Mesodermal cell (in vitro differentiated cells): ENCODE data around the gene TWF2.

Experiments used
- H3K27ac ChIP-seq: 2 replicates; pipeline ENCODE4 v1.7.0; 2013; ENCODE audit warnings: mild to moderate bottlenecking, low read depth, low read length, moderate library complexity; ENCODE audit not compliant: severe bottlenecking
- H3K36me3 ChIP-seq: 2 replicates; pipeline ENCODE4 v1.7.1; 2013; ENCODE audit warnings: mild to moderate bottlenecking, low read length, moderate library complexity; ENCODE audit not compliant: control insufficient read depth, insufficient read depth
- H3K4me1 ChIP-seq: one replicate; pipeline ENCODE4 v1.7.1; 2013; ENCODE audit warnings: mild to moderate bottlenecking, low read length; ENCODE audit not compliant: insufficient read depth, control insufficient read depth, poor library complexity, severe bottlenecking
- H3K4me3 ChIP-seq: 2 replicates; pipeline ENCODE4 v1.7.0; 2013; ENCODE audit warnings: low read length, control low read depth, mild to moderate bottlenecking; ENCODE audit not compliant: insufficient read depth, poor library complexity, severe bottlenecking; ENCODE audit errors: extremely low read depth
- H3K9me3 ChIP-seq: 2 replicates; pipeline ENCODE4 v1.7.1; 2013; ENCODE audit warnings: mild to moderate bottlenecking, low read length, moderate library complexity; ENCODE audit not compliant: control insufficient read depth
- WGBS, 2 experiments: methylation state at CpG; one replicate each; pipeline ENCODE4 v1.1.5; 2013; ENCODE audit warnings: missing lambda C conversion rate in 2 of 2; ENCODE audit not compliant: insufficient coverage in 2 of 2; 5-methylcytosine and 5-hydroxymethylcytosine counted together

TWF2 gene

GRCh38 chr3:52257911-52258310 lies 19.0 kb upstream of the TWF2 start:
- Histone ChIP-seq H3K27ac (no peak overlapping the region), H3K4me3 (no peak overlapping the region), H3K36me3 (peaks cover 100% of the 10 kb centered on the region), H3K4me1 (peaks cover 2% of the 10 kb centered on the region), H3K9me3 (no peaks in the 10 kb centered on the region)
- 96 to 100% methylated on average over 4 of the region's 4 CpGs for WGBS, 2 experiments

GRCh38 chr3:52256622-52257021 lies 17.7 kb upstream of the TWF2 start:
- Histone ChIP-seq H3K27ac (no peak overlapping the region), H3K9me3 (no peaks in the 10 kb centered on the region), H3K4me3 (no peak overlapping the region), H3K4me1 (peaks cover 2% of the 10 kb centered on the region), H3K36me3 (peaks cover 98% of the 10 kb centered on the region)
- 89 to 100% methylated on average over 1 to 4 of the region's 4 CpGs for WGBS, 2 experiments

- Histone ChIP-seq H3K9me3 (no peaks in the 10 kb centered on the region), H3K4me1 (peaks cover 2% of the 10 kb centered on the region), H3K4me3 (no peak overlapping the region), H3K36me3 (peaks cover 97% of the 10 kb centered on the region), H3K27ac (no peak overlapping the region)
- no CpG with 5 or more reads among the region's 3 CpGs for WGBS, 2 experiments
Observed at GRCh38 chr3:52256159-52256558, 17.2 kb upstream of the TWF2 start.

GRCh38 chr3:52254608-52255007 lies 15.7 kb upstream of the TWF2 start:
- H3K4me1 ChIP-seq = peaks cover 2% of the 10 kb centered on the region
- WGBS, 2 experiments = 96 to 97% methylated on average over 6 of the region's 9 CpGs
- H3K27ac ChIP-seq = no peak overlapping the region
- peaks cover 94% of the 10 kb centered on the region for H3K36me3 ChIP-seq
- H3K9me3 ChIP-seq = no peaks in the 10 kb centered on the region
- H3K4me3 ChIP-seq = no peak overlapping the region

- 94 to 98% methylated on average over 9 of the region's 12 CpGs for WGBS, 2 experiments
- Histone ChIP-seq H3K4me3 (no peak overlapping the region), H3K36me3 (peaks cover 94% of the 10 kb centered on the region), H3K27ac (peak overlapping the region; percentile 36), H3K4me1 (no peaks in the 10 kb centered on the region), H3K9me3 (no peaks in the 10 kb centered on the region)
Observed at GRCh38 chr3:52253314-52254304, 14.7 kb upstream of the TWF2 start.

- peaks cover 65% of the 10 kb centered on the region for H3K36me3 ChIP-seq
- H3K4me3 ChIP-seq = no peak overlapping the region
- no peak overlapping the region for H3K27ac ChIP-seq
- no peaks in the 10 kb centered on the region for H3K4me1 ChIP-seq
- no peaks in the 10 kb centered on the region for H3K9me3 ChIP-seq
- 88 to 100% methylated on average over 1 of the region's 1 CpG for WGBS, 2 experiments
Observed at GRCh38 chr3:52250122-52250521, 11.2 kb upstream of the TWF2 start.

GRCh38 chr3:52249683-52250082 lies 10.7 kb upstream of the TWF2 start:
- H3K27ac ChIP-seq = no peak overlapping the region
- WGBS, 2 experiments = 93 to 95% methylated on average over 5 to 6 of the region's 6 CpGs
- H3K9me3 ChIP-seq = no peaks in the 10 kb centered on the region
- no peak overlapping the region for H3K4me3 ChIP-seq
- H3K36me3 ChIP-seq = peaks cover 61% of the 10 kb centered on the region
- H3K4me1 ChIP-seq = no peaks in the 10 kb centered on the region

GRCh38 chr3:52248816-52249547 lies 10.0 kb upstream of the TWF2 start:
- WGBS, 2 experiments = 93 to 94% methylated on average over 10 of the region's 10 CpGs
- peaks cover 54% of the 10 kb centered on the region for H3K36me3 ChIP-seq
- H3K9me3 ChIP-seq = no peaks in the 10 kb centered on the region
- peaks cover 5% of the 10 kb centered on the region for H3K4me1 ChIP-seq
- H3K4me3 ChIP-seq = no peak overlapping the region
- no peak overlapping the region for H3K27ac ChIP-seq

- Histone ChIP-seq H3K4me1 (peaks cover 6% of the 10 kb centered on the region), H3K4me3 (no peak overlapping the region), H3K36me3 (peaks cover 46% of the 10 kb centered on the region), H3K27ac (no peak overlapping the region), H3K9me3 (peaks cover 8% of the 10 kb centered on the region)
- 96 to 97% methylated on average over 7 to 9 of the region's 10 CpGs for WGBS, 2 experiments
Observed at GRCh38 chr3:52248165-52248541, 9.2 kb upstream of the TWF2 start.

- Histone ChIP-seq H3K4me1 (peaks cover 6% of the 10 kb centered on the region), H3K9me3 (peaks cover 10% of the 10 kb centered on the region), H3K36me3 (peaks cover 40% of the 10 kb centered on the region), H3K4me3 (no peak overlapping the region), H3K27ac (no peak overlapping the region)
- 96% methylated on average over 7 of the region's 7 CpGs for WGBS, 2 experiments
Observed at GRCh38 chr3:52247409-52248164, 8.6 kb upstream of the TWF2 start.
